Spleen (tissue), 11 donors: ENCODE measurements around the gene RBM47. TPM values are rescaled to one million over a fixed set of nuclear protein-coding genes. Genes with fewer than 3 reads are reported as not detected.

ENCODE experiments used
- DNase-seq: peaks from one replicate; pipeline ENCODE4 v3.0.0-alpha.2; 2020
- H3K27ac ChIP-seq, 8 donors: fragments of 200-600 bp; sonication (generic) in 7 of 8; 1 replicate in 4 of 8; 2 replicates in 4 of 8; pipeline versions ENCODE4 v1.5.0 to v1.8.0; 2016 to 2021; ENCODE audit warnings: inconsistent platforms in 4 of 8, mild to moderate bottlenecking in 4 of 8, moderate library complexity in 1 of 8
- H3K27me3 ChIP-seq, 7 donors: fragments of 200-600 bp; sonication (generic) in 6 of 7; replicated peaks in 1 of 7; 1 replicate in 4 of 7; 2 replicates in 3 of 7; pipeline versions ENCODE4 v1.5.0 to v1.8.0; 2016 to 2021; ENCODE audit warnings: inconsistent platforms in 3 of 7, mild to moderate bottlenecking in 1 of 7
- H3K36me3 ChIP-seq, 6 donors: fragments of 200-600 bp; sonication (generic) in 5 of 6; 1 replicate in 4 of 6; 2 replicates in 2 of 6; pipeline versions ENCODE4 v1.5.0 to v1.8.0; 2016 to 2021; ENCODE audit warnings: inconsistent platforms in 2 of 6
- H3K4me1 ChIP-seq, 6 donors: fragments of 200-600 bp; sonication (generic) in 5 of 6; 1 replicate in 3 of 6; 2 replicates in 3 of 6; pipeline versions ENCODE4 v1.5.0 to v1.8.0; 2016 to 2021; ENCODE audit warnings: inconsistent platforms in 3 of 6
- H3K4me3 ChIP-seq, 8 donors: fragments of 200-600 bp; sonication (generic) in 7 of 8; 1 replicate in 4 of 8; 2 replicates in 4 of 8; pipeline versions ENCODE4 v1.5.0 to v1.8.0; 2016 to 2021; ENCODE audit warnings: inconsistent platforms in 4 of 8, mild to moderate bottlenecking in 4 of 8, moderate library complexity in 2 of 8
- H3K9me3 ChIP-seq, 8 donors: fragments of 200-600 bp; sonication (generic) in 7 of 8; 1 replicate in 4 of 8; 2 replicates in 4 of 8; pipeline versions ENCODE4 v1.5.0 to v1.8.0; 2016 to 2021; ENCODE audit warnings: inconsistent platforms in 4 of 8
- POLR2A ChIP-seq, 3 donors: fragments of 450-650 bp; IDR thresholded peaks; one replicate each; pipeline ENCODE4 v1.5.1; 2017; ENCODE audit warnings: antibody characterized with exemption in 3 of 3, mild to moderate bottlenecking in 1 of 3
- POLR2AphosphoS5 ChIP-seq, 3 donors: sonication (generic); formaldehyde crosslinking; IDR thresholded peaks; one replicate each; pipeline ENCODE4 v1.5.1; 2017; ENCODE audit warnings: antibody characterized with exemption in 3 of 3
- WGBS, 5 donors: extraction: QIAGEN DNeasy Blood & Tissue Kit in 3 of 5; methylation state at CpG; one replicate each; pipeline versions ENCODE4 v1.1.5 to v1.1.7; 2013 to 2018; 5-methylcytosine and 5-hydroxymethylcytosine counted together
- intact Hi-C: fragments of 100-400 bp; cut with DNase I; formaldehyde crosslinking; loops from one replicate; pipeline ENCODE4 v1.15.0; 2023; ENCODE audit warnings: low total_unique reads
- polyA plus RNA-seq, 3 donors: library from polyadenylated mRNA; stranded (reverse); fragments of 200-250 nt; gene quantifications; one replicate each; pipeline ENCODE4 v1.2.1, GENCODE V29; 2013
- total RNA-seq, 7 donors: library from RNA; depleted of rRNA in 3 of 7; stranded (reverse); fragments of >200 nt in 3 of 7; fragmentation: NEBNext Ultra II Directional in 4 of 7; extraction: Animal tissue kit (Norgen Biotek cat#: 25700) in 4 of 7; gene quantifications; one replicate each; pipeline versions ENCODE4 v1.1.0 to v1.2.1, GENCODE V29; 2016 to 2021
- TF ChIP-seq, protein P1 (sequence below), 11 experiments: fragments of 200-600 bp in 7 of 11; fragments of 450-650 bp in 4 of 11; sonication (generic) in 4 of 11; IDR thresholded peaks in 8 of 11; conservative IDR thresholded peaks in 3 of 11; 1 replicate in 7 of 11; 2 replicates in 4 of 11; pipeline versions ENCODE4 v1.4.0 to v1.8.0; 2016 to 2021; ENCODE audit warnings: antibody characterized with exemption in 11 of 11, inconsistent platforms in 4 of 11, mild to moderate bottlenecking in 1 of 11
- donor health status: healthy with polysubstance abuse.
- donor health status: DM: no; HTN: no; CAD: no; lungs with moderate emphysema.
- donor health status: DM: no; HTN: no; CAD: no.
- donor health status: Bipolar disorder and iron deficiency.
- donor health status: healthy.
- donor health status: DM: no; HTN: no; CAD: no.
- donor health status: DM: yes; HTN: yes; CAD: no.

Gene RBM47
- total and polyA plus RNA-seq, 10 donors: 6.0 to 164 (median 77.9) TPM

DNA sequence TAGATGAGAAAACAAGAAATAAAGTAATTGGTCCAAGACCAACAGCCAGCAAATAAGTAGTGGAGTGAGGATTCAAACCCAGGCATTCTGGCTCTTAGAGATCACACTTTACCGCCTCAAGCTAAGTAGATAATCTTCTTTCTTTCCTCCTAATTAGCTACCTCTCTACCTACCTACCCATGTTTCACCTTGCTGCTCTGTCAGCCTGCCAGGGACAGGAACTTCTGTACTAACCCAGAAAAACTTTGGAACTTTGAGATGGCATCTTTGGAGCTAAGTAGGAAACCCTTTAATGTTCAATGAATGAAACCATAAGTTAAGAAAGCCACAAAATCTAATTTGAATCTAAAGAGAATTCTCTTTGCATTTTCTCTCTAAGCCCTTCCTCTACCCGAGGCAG is 149.4 kb downstream of the RBM47 start:
- WGBS, 5 donors: 66 to 75% (median 74%) methylated on average over 2 of the region's 2 CpGs
- no peak overlapping the region for H3K4me3 ChIP-seq
- H3K36me3 ChIP-seq: peaks cover 0 to 5% (median 0%) of the 10 kb centered on the region in 6 donors
- H3K4me1 ChIP-seq: peaks cover 0 to 32% (median 5%) of the 10 kb centered on the region in 6 donors
- TF ChIP-seq POLR2AphosphoS5 (IDR thresholded peaks at IDR 0.05) (no peak), POLR2A (IDR thresholded peaks at IDR 0.05) (no peak)
- TF ChIP-seq, protein P1, sequence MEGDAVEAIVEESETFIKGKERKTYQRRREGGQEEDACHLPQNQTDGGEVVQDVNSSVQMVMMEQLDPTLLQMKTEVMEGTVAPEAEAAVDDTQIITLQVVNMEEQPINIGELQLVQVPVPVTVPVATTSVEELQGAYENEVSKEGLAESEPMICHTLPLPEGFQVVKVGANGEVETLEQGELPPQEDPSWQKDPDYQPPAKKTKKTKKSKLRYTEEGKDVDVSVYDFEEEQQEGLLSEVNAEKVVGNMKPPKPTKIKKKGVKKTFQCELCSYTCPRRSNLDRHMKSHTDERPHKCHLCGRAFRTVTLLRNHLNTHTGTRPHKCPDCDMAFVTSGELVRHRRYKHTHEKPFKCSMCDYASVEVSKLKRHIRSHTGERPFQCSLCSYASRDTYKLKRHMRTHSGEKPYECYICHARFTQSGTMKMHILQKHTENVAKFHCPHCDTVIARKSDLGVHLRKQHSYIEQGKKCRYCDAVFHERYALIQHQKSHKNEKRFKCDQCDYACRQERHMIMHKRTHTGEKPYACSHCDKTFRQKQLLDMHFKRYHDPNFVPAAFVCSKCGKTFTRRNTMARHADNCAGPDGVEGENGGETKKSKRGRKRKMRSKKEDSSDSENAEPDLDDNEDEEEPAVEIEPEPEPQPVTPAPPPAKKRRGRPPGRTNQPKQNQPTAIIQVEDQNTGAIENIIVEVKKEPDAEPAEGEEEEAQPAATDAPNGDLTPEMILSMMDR (IDR thresholded peaks at IDR 0.05 in 8 of 11, conservative IDR thresholded peaks at IDR 0.05 in 3 of 11): no peak
- H3K27ac ChIP-seq: no peak overlapping the region
- H3K27me3 ChIP-seq: no peaks in the 10 kb centered on the region
- intact Hi-C loops: no loop called here
- H3K9me3 ChIP-seq: no peaks in the 10 kb centered on the region
- no peak for DNase-seq

DNA sequence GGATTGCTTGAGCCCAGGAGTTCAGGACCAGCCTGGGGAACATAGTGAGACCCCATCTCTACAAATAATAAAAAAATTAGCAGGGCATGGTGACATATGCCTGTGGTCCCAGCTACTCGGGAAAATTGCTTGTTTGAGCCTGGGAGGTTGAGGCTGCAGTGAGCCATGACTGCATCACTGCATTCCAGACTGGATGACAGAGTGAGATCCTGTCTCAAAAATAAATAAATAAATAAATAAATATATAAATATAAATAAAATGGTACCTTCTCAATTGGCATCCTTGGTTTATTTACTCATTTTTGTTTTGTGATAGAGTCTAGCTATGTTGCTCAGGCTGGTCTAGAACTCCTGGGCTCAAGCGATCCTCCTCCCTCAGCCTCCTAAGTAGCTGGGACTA is 150.3 kb downstream of the RBM47 start:
- 48 to 89% (median 71%) methylated on average over 2 of the region's 2 CpGs for WGBS, 5 donors

DNA sequence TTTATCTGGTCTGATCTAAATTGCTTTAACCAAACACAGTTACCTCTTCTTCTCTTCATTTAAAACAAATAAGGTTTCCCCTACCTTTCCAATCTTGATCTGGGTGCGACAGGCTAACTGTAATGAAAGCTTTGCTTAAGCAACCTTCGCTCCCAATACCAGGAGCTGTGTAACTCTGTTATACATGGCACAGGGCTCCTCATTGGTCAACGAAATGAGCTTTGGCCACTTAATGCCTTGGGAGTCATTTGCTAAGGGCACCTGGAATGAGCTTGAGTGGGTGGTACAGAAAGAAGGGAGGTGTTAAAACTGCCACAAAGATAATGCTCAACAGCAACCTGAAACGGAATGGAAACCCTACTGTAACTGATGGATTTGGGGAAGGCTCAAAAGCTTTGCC is 154.1 kb downstream of the RBM47 start:
- Histone ChIP-seq H3K4me3 (no peak overlapping the region), H3K27ac (no peak overlapping the region), H3K4me1 (peaks cover 0 to 34% (median 10%) of the 10 kb centered on the region in 6 donors), H3K36me3 (no peaks in the 10 kb centered on the region), H3K9me3 (no peaks in the 10 kb centered on the region), H3K27me3 (no peaks in the 10 kb centered on the region)
- intact Hi-C loops: no loop called here
- WGBS, 5 donors: 72 to 90% (median 84%) methylated on average over 4 of the region's 4 CpGs
- TF ChIP-seq POLR2A (IDR thresholded peaks at IDR 0.05): no peak
- TF ChIP-seq POLR2AphosphoS5 (IDR thresholded peaks at IDR 0.05): no peak
- TF ChIP-seq, protein P1 (IDR thresholded peaks at IDR 0.05 in 8 of 11, conservative IDR thresholded peaks at IDR 0.05 in 3 of 11): no peak
- no peak for DNase-seq

More for the DNA sequence above, 150.3 kb downstream of the RBM47 start:
- H3K9me3 ChIP-seq: no peaks in the 10 kb centered on the region
- no peak for TF ChIP-seq POLR2AphosphoS5 (IDR thresholded peaks at IDR 0.05)
- TF ChIP-seq, protein P1 (IDR thresholded peaks at IDR 0.05 in 8 of 11, conservative IDR thresholded peaks at IDR 0.05 in 3 of 11): no peak
- no peak for TF ChIP-seq POLR2A (IDR thresholded peaks at IDR 0.05)
- H3K27ac ChIP-seq: no peak overlapping the region
- H3K4me1 ChIP-seq: peaks cover 0 to 30% (median 10%) of the 10 kb centered on the region in 6 donors
- intact Hi-C loops: no loop called here
- no peak overlapping the region for H3K4me3 ChIP-seq
- H3K36me3 ChIP-seq: peaks cover 0 to 5% (median 0%) of the 10 kb centered on the region in 6 donors
- H3K27me3 ChIP-seq: no peaks in the 10 kb centered on the region
- no peak for DNase-seq

DNA sequence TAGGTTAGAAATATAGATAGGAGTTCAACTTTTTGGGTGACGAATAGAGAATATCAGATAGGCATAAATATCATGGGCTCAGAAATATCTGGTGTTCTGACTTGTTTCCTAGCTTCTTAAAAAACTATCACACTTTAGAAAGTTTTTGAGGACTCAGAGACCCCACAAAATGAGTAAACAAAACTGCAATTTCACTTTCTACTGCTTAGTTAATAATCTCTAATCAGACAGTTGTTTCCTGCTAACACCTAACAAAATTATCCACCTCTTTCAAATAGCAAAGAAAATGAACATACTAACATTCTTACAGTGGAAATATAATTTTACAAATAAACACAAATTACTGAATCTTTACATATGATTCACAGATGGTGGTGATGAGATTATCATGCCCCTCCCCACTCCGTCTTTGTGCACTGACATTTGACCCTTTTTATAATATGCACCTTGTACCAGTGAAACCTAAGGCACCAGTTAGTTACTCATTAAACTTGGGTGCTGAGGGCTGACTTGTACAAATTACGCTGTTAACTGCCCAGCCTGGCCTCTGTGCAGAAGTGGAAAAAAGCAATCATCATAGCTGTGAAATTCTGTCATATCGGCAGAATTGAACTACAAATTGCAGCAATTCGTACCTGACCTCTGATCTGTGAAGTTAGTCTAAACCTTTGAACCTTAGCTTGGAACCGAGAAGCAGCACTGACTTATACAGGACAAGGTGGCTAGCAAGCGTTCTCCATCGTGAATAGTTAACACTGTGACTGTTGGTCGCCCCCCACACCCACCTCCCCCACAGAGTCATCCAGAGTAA is 155.9 kb downstream of the RBM47 start:
- intact Hi-C loops: no loop called here
- TF ChIP-seq, protein P1 (IDR thresholded peaks at IDR 0.05 in 8 of 11, conservative IDR thresholded peaks at IDR 0.05 in 3 of 11): no peak
- no peak for TF ChIP-seq POLR2A (IDR thresholded peaks at IDR 0.05)
- TF ChIP-seq POLR2AphosphoS5 (IDR thresholded peaks at IDR 0.05): no peak
- Histone ChIP-seq H3K4me1 (peaks cover 0 to 32% (median 10%) of the 10 kb centered on the region in 6 donors), H3K36me3 (no peaks in the 10 kb centered on the region), H3K27ac (no peak overlapping the region), H3K27me3 (no peaks in the 10 kb centered on the region), H3K9me3 (no peaks in the 10 kb centered on the region), H3K4me3 (no peak overlapping the region)
- no peak for DNase-seq
- WGBS, 5 donors: 79 to 91% (median 87%) methylated on average over 9 of the region's 9 CpGs
